Stimulated activated CD4-positive, alpha-beta T cell treated with anti-CD3 and anti-CD28 coated beads, Interleukin-2, amount 100 ng/mL, for 48 hours (primary cell): ENCODE measurements around the gene YES1.

Source experiments
- DNase-seq, 2 donors: peaks; one replicate each; pipeline ENCODE4 v3.0.0-alpha.2; 2020

Gene YES1

DNA sequence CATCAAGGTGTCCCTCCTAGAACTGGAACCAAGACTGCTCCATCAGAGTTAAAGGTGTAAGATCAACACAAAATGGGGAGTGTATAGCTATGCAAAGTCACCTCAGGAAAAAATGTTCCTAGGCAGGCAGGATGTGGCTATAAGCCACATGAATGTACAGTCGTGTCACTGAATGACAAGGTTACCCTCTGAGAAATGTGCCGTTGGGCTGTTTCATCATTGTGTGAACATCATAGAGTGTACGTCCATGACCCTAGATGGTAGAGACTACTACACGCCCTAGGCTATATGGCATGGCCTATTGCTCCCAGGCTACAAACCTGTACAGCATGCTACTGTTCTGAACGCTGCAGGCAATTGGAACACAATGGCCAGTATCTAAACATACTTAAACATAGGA lies 130.1 kb downstream of the YES1 start:
- DNase-seq = peak; percentile 28 to 32

DNA sequence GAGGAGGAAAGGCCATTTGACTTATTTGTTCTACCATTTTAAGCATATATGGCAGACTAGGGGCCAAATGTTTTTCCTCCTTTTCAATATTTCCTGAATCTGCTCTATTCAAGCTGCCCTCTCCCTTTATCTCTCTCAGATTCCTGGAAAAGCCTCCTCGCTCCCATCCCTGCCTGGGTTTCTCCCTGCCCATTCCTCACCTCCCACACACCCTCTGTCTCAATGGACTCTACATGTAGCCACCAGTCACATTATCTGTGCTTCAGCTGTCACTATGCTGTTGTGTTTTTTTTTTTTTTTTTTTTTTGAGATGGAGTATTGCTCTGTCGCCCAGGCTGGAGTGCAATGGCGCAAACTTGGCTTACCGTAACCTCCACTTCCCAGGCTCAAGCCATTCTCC lies 131.7 kb downstream of the YES1 start:
- no peak for DNase-seq

DNA sequence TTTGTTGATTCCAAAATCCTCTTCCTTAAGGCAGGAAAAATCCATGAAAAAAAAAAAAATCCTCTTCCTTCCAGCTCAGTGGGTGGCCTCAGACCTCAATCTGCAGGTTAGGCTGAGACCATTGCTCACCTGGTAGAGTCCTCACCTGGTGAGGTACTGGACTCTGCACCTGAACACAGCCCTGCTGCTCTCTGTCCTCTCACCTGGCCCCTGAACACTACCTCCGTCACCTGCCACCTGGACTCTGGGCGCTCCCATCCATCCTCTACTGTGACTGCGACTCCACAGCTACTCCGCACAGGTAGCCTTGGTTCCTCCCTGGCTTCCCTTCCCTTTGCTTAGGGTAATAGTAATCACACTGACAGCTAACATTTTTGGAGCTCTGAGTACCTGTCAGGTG lies 132.5 kb downstream of the YES1 start:
- DNase-seq = no peak

DNA sequence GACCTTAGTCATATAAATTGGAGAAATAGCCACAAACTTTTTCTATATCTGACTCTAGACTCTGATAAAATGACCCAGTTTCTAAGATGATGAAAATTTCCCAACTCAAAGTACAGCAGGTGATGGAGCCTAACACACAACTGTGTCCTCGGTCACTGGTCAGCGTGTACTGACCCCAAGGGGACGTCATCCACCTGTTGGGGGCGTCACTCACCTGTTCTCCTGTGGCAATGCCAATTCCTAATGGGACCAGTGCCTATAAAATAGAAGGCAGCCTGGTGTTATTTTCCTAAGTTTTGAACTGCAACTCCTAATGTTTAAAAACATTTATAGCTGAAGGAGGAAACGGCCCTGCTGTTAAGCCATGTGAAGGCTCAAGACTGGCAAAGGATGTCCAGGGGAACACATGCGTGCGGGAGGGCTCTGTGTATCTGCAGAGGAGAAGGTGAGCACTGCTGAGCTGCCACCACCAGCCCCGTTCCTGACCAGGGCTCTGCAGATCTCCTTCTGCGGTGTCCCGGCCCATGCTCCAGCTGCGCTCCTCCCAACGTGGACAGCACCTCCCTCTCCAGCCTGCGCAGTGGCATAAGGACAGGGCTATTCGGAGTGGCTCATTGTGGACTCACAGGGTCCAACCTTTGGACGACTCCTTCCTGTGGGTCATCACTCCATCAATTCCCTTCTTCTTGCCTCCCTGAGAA lies 133.4 kb downstream of the YES1 start:
- no peak for DNase-seq

DNA sequence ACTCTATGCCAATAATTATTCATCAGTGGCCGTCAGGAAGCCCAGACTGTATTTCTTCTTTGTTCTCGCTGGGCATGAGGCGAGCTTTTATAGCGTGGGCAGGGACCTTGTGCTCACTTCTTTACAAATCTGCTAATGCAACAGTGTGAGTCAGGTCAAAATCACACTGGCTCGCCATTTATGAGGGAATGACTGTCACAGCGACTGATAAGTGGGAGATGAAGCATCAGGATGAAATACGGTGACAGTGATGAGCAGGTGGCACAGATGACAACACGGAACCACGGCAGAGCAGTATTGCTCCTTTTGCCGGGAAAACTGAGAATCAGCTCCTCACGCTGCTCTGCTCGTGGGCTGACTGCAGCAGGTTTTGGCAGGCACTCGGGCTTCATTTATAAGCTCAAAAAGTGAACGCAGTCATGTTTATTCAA lies 134.1 kb downstream of the YES1 start:
- no peak for DNase-seq

DNA sequence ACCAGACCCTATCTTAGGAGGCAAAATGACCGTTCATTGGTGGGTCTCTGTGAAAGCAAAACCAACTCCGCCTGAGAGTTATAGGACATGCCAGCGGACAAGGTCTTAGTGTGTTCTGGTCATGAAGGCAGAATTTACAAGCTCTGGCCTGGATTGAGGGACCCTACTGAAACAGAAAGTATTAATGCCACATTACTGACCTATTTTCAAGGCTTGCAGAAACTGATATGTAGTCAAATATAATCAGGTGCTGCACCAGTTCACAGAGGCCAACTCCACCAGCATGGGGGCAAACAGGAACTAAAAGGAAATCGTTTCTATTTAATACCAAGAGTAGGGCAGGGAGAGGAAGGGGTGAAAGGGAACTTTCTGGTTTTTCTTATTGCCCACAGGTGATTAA lies 134.9 kb downstream of the YES1 start:
- no peak for DNase-seq

DNA sequence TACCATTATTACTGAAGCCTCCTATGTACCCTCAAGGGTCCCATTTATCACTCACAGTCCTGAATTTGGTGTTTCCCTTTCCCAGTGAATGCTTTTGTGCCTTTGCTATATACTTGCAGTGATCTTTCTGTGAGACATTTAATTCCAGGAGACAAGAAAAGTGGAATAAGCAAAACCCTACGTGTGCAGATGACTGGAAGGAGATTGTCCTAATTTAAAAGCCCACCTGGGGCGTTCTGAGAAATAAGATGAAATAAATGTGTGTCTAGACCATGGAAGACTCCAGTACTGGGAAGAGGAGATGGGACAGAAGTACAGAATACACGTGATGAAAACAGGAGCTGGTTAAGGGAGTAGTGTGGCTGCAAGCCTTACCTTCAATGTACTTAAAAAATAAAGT lies 135.3 kb downstream of the YES1 start:
- no peak for DNase-seq

DNA sequence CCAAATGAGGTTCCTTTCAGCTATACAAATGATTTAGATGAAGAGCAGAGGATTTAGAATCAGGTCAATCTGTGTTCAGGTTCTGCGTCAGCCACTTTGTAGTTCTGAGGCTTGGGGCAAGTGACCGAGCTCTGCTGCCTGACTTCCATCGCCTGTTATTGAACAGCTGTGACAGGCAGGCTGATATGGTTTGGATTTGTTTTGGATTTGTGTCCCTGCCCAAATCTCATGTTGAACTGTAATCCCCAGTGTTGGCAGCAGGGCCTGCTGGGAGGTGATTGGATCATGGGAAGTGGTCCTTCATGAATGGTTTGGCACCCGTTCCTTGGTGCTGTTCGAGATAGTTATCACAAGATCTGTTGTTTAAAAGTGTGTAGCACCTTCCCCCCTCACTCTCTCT lies 136.0 kb downstream of the YES1 start:
- DNase-seq = no peak

DNA sequence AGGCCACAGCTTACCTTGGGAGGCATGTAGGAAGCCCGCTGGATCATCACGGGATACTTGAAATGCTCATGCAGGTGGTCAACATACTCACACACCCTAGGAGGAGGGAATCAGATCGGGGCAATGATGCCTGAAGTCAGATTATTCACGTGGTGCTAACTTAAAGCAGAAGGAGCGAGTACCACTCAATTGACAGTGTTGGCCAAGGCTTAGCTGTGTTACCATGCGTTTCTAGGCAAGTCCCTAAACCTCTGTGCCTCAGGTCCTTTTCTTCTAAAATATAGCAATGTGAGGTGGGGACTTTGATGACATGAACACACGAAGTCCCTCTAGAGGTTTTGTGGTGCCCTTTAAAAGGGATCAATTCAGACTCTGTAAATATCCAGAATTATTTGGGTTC lies 136.7 kb downstream of the YES1 start:
- no peak for DNase-seq

DNA sequence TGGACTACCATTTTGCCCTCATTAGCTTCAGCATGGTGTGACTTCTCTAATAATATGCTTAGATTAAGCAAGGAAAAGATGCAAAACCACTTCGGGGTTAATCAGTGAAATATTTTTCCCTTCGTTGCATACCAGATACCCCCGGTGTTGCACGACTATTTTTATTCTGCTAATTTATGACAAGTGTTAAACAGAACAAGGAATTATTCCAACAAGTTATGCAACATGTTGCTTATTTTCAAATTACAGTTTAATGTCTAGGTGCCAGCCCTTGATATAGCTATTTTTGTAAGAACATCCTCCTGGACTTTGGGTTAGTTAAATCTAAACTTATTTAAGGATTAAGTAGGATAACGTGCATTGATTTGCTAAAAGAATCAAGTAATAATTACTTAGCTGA lies 138.3 kb downstream of the YES1 start:
- DNase-seq = no peak

DNA sequence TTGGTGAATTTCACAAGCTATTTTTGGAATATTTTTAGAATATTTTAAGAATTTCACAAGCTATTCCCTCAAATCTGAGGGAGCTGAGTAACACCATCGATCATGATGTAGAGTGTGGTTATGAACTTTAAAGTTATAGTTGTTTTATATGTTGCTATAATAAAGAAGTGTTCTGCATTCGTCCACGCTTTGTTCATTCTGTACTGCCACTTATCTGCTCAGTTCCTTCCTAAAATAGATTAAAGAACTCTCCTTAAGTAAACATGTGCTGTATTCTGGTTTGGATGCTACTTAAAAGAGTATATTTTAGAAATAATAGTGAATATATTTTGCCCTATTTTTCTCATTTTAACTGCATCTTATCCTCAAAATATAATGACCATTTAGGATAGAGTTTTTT lies 138.7 kb downstream of the YES1 start:
- DNase-seq = no peak
